Cardiac muscle cell (in vitro differentiated cells and primary cell): Measurements from ENCODE around the gene SEL1L3. TPM values are rescaled to one million over a fixed set of nuclear protein-coding genes. Genes with fewer than 3 reads are reported as not detected.
"Not testable (repeated sequence)": the region's sequence is repeated elsewhere in the genome, so short reads cannot be mapped to it uniquely, and the experiment has no call there.

Experiments
- DNase-seq, 2 donors: peaks; one replicate each; pipeline versions ENCODE4 v3.0.0 to v3.0.0-alpha.2; 2010 to 2017; ENCODE audit warnings: low read depth in 1 of 2, low spot score in 1 of 2
- H3K27ac ChIP-seq: fragments of 200-600 bp; sonication (generic); 2 replicates; pipeline ENCODE4 v1.5.1; 2016
- H3K27me3 ChIP-seq: fragments of 200-600 bp; sonication (generic); 2 replicates; pipeline ENCODE4 v1.6.0; 2016; ENCODE audit warnings: control low read depth
- H3K36me3 ChIP-seq: fragments of 200-600 bp; sonication (generic); 2 replicates; pipeline ENCODE4 v1.5.1; 2016; ENCODE audit warnings: control low read depth
- H3K4me1 ChIP-seq: fragments of 200-600 bp; sonication (generic); 2 replicates; pipeline ENCODE4 v1.8.1; 2017; ENCODE audit warnings: low read depth, mild to moderate bottlenecking, mixed run types
- H3K4me3 ChIP-seq: fragments of 200-600 bp; sonication (generic); 2 replicates; pipeline ENCODE4 v1.5.1; 2016; ENCODE audit warnings: mild to moderate bottlenecking
- H3K9me3 ChIP-seq: fragments of 200-600 bp; sonication (generic); 2 replicates; pipeline ENCODE4 v1.5.1; 2017; ENCODE audit warnings: low read depth, mild to moderate bottlenecking, control low read depth
- polyA plus RNA-seq: library from polyadenylated mRNA; unstranded; fragments of >200 nt; fragmentation: Nextera tagmentation; extraction: Ambion mirVana; gene quantifications from 2 replicates; pipeline ENCODE4 v1.2.1, GENCODE V29; 2016
- total RNA-seq: library from RNA; depleted of rRNA; stranded (reverse); fragments of >200 nt; gene quantifications from 2 replicates; pipeline ENCODE4 v1.2.3, GENCODE V29; 2016
- TF ChIP-seq, protein P1 (sequence below): IDR thresholded peaks from 2 replicates; pipeline ENCODE4 v1.5.1; 2012; ENCODE audit warnings: low read depth, mild to moderate bottlenecking, low read length

Gene SEL1L3
- total RNA-seq (3.8 and 4.9 TPM in 2 replicates), polyA plus RNA-seq (4.0 and 5.3 TPM in 2 replicates)

DNA sequence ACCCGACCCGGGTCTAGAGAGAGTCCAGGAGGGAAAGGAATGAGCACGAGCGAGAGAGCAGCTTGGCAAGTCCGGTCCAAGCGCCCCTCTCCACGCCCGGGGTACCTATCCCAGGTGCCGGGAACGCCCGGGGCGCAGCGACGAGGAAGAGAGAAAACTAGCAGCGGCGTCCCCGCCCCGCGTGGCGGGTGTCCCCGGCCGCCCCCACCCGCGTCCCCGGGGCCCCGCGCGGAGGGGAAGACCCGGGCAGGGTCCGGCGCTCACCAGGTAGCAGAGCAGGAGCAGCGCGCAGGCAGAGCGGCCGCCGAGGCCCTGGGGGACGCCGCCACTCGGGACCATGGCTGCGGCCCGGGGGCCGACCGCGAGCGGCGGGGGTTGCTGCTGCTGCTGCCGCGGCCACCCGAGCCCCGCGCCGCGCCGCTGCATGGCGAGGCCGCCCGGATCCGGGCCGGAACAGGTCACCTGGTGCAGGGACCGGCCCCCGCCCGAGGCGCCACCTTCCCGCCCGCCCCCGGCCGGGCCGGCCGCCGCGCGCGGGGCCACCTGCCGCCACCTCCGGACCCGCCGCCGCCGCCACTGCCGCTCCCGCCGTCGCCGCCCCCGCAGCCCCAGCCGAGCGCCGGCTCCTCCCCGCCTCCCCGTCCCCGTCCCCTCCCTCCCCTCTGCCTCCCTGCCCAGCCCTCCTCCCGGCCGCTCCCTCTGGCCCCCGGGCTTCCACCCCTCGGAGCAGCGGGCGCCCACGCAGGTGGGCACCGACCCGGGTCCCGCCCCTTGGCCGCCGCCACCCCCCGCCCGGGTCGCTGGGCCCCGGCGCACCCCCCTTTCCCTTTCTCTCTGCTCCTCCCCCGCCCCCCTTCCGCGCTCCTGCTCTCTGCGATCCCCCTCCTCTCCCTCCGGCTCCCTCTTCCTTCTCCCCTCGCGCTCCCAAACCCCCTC is at the start of gene SEL1L3:
Gene SEL1L3, minus strand, starts transcription at position 578 of the 936 bp plus-strand sequence. Its CDS starts 152 bp downstream, at position 426.
- peak; percentile 38 to 56 for DNase-seq
- H3K4me1 ChIP-seq = peaks cover 13% of the 10 kb centered on the region
- H3K9me3 ChIP-seq = no peaks in the 10 kb centered on the region
- peaks cover 32% of the 10 kb centered on the region for H3K27me3 ChIP-seq
- H3K36me3 ChIP-seq = no peaks in the 10 kb centered on the region
- no peak within 1 kb of the TSS for H3K27ac ChIP-seq
- TF ChIP-seq, protein P1, sequence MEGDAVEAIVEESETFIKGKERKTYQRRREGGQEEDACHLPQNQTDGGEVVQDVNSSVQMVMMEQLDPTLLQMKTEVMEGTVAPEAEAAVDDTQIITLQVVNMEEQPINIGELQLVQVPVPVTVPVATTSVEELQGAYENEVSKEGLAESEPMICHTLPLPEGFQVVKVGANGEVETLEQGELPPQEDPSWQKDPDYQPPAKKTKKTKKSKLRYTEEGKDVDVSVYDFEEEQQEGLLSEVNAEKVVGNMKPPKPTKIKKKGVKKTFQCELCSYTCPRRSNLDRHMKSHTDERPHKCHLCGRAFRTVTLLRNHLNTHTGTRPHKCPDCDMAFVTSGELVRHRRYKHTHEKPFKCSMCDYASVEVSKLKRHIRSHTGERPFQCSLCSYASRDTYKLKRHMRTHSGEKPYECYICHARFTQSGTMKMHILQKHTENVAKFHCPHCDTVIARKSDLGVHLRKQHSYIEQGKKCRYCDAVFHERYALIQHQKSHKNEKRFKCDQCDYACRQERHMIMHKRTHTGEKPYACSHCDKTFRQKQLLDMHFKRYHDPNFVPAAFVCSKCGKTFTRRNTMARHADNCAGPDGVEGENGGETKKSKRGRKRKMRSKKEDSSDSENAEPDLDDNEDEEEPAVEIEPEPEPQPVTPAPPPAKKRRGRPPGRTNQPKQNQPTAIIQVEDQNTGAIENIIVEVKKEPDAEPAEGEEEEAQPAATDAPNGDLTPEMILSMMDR = no peak
- peak within 1 kb of the TSS; percentile 51 for H3K4me3 ChIP-seq

DNA sequence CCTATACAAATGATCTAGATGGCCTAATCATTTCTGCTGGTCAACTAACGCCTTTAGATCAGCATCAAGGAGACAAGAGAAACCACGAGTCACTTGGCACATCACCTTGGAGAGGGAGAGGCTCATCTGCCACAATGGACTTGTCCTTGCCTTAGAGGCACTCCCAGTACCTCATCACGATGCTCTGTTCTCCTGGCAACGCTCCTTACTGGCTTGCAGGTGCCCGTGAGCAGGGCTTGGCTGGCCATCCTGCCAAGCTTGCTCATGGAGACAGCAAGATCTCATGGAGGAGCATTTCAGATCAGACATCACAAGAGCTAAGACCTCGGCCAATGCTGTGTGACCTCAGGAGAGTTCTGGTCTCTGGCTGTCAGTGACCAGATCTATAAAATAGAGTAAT is 48.6 kb upstream of the SEL1L3 start:
- H3K4me3 ChIP-seq = no peak overlapping the region
- TF ChIP-seq, protein P1 = no peak
- no peak for DNase-seq
- no peaks in the 10 kb centered on the region for H3K9me3 ChIP-seq
- H3K27ac ChIP-seq = no peak overlapping the region
- no peaks in the 10 kb centered on the region for H3K27me3 ChIP-seq
- H3K4me1 ChIP-seq = no peaks in the 10 kb centered on the region
- H3K36me3 ChIP-seq = no peaks in the 10 kb centered on the region

DNA sequence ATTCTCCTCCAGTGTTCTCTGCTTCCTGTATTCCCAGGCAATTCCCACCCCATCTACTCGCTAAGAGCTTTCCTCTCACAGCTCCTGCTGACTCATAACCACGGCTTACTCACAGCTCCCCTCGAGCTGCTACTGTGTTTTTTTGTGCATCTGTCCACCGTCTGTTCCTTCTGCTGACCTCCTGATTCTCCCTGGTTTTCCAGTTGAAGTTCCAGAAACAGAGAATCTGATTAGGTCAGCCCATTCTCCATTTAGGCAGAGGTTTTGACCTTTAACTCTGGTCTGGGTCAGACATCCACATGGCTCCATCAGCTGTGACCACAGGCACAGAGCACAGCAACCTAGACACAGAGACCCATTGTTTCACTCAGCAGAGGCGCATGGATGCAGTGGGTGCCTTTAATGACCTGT is 45.7 kb upstream of the SEL1L3 start:
- DNase-seq = peak in 1 of 2 donors; percentile 89
- no peak overlapping the region for H3K4me3 ChIP-seq
- TF ChIP-seq, protein P1 = no peak
- no peaks in the 10 kb centered on the region for H3K9me3 ChIP-seq
- no peaks in the 10 kb centered on the region for H3K36me3 ChIP-seq
- H3K27me3 ChIP-seq = no peaks in the 10 kb centered on the region
- no peak overlapping the region for H3K27ac ChIP-seq
- no peaks in the 10 kb centered on the region for H3K4me1 ChIP-seq

DNA sequence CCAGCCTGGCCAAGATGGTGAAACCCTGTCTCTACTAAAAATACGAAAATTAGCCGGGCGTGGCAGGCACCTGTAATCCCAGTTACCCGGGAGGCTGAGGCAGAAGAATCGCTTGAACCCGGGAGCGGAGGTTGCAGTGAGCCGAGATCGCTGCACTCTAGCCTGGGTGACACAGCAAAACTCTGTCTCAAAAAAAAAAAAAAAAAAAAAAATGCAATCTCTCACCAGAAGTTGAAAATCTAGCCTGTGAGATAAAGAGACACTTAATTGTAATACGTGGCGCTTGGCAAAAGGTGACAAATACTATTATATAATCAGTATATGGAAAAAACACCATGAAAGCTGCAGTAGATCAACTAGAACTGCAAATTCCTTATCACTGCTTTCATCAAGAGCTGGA is 43.3 kb upstream of the SEL1L3 start:
- H3K4me3 ChIP-seq, H3K9me3 ChIP-seq, H3K36me3 ChIP-seq, H3K27me3 ChIP-seq, H3K27ac ChIP-seq, DNase-seq, H3K4me1 ChIP-seq: not testable (repeated sequence)

DNA sequence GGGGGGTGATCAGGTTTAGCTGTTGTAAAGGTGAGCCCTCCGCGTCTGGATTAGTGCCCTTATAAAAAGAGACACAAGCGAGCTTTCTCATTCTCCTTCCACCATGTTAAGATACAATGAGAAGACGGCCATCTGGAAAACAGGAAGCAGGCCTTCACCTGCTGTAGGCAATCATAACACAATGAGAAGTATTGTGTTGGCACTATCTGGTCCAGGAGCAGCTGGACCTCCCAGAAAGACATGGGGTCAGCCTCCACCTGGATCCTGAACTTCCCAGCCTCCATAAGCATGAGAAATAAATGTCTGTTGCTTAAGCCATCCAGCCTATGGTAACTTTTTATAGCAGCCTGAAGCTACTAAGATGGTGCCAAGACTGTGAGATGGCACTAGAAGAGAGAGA is 42.6 kb upstream of the SEL1L3 start:
- no peak for DNase-seq
- TF ChIP-seq, protein P1 = no peak
- Histone ChIP-seq H3K9me3 (no peaks in the 10 kb centered on the region), H3K4me1 (no peaks in the 10 kb centered on the region), H3K4me3 (no peak overlapping the region), H3K27ac (no peak overlapping the region), H3K27me3 (no peaks in the 10 kb centered on the region), H3K36me3 (no peaks in the 10 kb centered on the region)

DNA sequence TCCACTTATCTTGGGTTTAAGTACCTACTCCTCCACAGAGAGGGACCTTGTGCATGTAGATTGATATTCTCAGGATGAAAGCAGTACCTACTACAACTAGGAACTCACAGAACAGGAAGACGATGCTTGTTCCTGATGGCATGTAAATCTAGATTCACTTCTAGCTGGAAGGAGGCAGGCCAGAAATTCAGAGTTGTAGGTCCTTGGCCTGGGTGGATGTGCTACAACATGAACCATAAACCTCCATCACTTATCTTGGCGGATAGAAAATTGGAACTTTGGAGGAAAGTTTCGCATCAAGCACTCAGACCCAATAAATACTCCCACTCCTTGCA is 41.9 kb upstream of the SEL1L3 start:
- Histone ChIP-seq H3K36me3 (no peaks in the 10 kb centered on the region), H3K4me1 (no peaks in the 10 kb centered on the region), H3K27me3 (no peaks in the 10 kb centered on the region), H3K27ac (no peak overlapping the region), H3K9me3 (no peaks in the 10 kb centered on the region), H3K4me3 (no peak overlapping the region)
- DNase-seq = no peak
- TF ChIP-seq, protein P1 = no peak
